Heart left ventricle (tissue), 13 donors: Measurements from ENCODE around the gene GADL1.

Source experiments
- CTCF ChIP-seq, 12 donors: fragments of 200-600 bp; sonication (generic) in 4 of 12; IDR thresholded peaks; one replicate each; pipeline versions ENCODE4 v1.5.0 to v1.8.0; 2018 to 2022; ENCODE audit warnings: antibody characterized with exemption in 12 of 12, mild to moderate bottlenecking in 5 of 12
- POLR2A ChIP-seq, 2 donors: fragments of 450-650 bp; IDR thresholded peaks; one replicate each; pipeline ENCODE4 v1.6.1; 2017; ENCODE audit warnings: antibody characterized with exemption in 2 of 2, mild to moderate bottlenecking in 2 of 2, moderate library complexity in 2 of 2
- donor health status: ischemic (EF 13 %, LVEDD 7.1; RV severe dilation, severe dysfunction).
- donor health status: DM: no; HTN: yes; CAD: no.
- donor health status: DM: no; HTN: no; CAD: no.
- donor health status: ischemic (EF 25% LVEDD 6.9; RV normal size, moderate dysfunction).
- donor health status: ischemic (EF 25% LVEDD 5.7; RV mildly dilated, moderate dysfunction).
- donor health status: ischemic (EF 35%, LVEDD 5.7; RV mildly dilated, moderate dysfunction).
- donor health status: nonischemic (EF 11% LVEDD 7.7; RV severe dilation, severe dysfunction).
- donor health status: DM: yes; HTN: yes; CAD: no.
- donor health status: PGD.
- donor health status: ischemic (EF 29% LVEDD 5.4; RV normal size, mild dysfunction).
- donor health status: nonischemic (EF 23%, LVEDD 6.1; RV moderate dilation, normal function).

GRCh38 chr3:30918761-30919160 lies 24.3 kb upstream of the GADL1 start:
- no peak for TF ChIP-seq POLR2A (IDR thresholded peaks at IDR 0.05)
- TF ChIP-seq CTCF (IDR thresholded peaks at IDR 0.05) = no peak
